HuH-7 (cell line): ENCODE results near the gene LRRC32.

Experiments
- DNase-seq: peaks from one replicate; pipeline ENCODE4 v3.0.0; 2011; ENCODE audit warnings: low spot score

The LRRC32 gene

GRCh38 chr11:76662656-76663485, 7.7 kb downstream of the LRRC32 start:
- DNase-seq = no peak

- DNase-seq = no peak
Observed at GRCh38 chr11:76661834-76662434, 8.6 kb downstream of the LRRC32 start.

GRCh38 chr11:76661306-76661751, 9.2 kb downstream of the LRRC32 start:
- DNase-seq = no peak

- DNase-seq = no peak
Observed at GRCh38 chr11:76660533-76661305, 9.8 kb downstream of the LRRC32 start.

- DNase-seq = no peak
Observed at GRCh38 chr11:76659672-76660532, 10.6 kb downstream of the LRRC32 start.

- no peak for DNase-seq
Observed at GRCh38 chr11:76658651-76659650, 11.6 kb downstream of the LRRC32 start.

DNA sequence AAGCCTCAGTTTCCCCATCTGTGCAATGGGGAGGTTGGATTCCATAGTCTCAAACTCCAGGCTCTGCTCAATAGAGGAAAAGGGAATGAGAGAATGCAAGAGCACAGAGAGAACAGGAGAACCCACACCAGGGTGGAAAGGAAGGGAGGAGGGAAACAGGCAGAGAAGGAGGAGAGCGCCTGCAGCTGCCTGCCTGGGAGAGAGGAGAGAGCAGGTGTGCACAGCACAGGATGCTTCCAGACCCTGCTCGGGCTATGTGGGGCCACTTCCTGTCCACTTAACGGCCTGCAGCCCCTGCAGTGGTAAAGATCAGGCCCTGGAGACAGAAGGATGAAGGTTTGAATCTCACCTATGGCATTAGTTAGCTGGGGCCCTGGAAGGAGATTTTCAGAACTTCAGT, 12.3 kb downstream of the LRRC32 start:
- DNase-seq = no peak

DNA sequence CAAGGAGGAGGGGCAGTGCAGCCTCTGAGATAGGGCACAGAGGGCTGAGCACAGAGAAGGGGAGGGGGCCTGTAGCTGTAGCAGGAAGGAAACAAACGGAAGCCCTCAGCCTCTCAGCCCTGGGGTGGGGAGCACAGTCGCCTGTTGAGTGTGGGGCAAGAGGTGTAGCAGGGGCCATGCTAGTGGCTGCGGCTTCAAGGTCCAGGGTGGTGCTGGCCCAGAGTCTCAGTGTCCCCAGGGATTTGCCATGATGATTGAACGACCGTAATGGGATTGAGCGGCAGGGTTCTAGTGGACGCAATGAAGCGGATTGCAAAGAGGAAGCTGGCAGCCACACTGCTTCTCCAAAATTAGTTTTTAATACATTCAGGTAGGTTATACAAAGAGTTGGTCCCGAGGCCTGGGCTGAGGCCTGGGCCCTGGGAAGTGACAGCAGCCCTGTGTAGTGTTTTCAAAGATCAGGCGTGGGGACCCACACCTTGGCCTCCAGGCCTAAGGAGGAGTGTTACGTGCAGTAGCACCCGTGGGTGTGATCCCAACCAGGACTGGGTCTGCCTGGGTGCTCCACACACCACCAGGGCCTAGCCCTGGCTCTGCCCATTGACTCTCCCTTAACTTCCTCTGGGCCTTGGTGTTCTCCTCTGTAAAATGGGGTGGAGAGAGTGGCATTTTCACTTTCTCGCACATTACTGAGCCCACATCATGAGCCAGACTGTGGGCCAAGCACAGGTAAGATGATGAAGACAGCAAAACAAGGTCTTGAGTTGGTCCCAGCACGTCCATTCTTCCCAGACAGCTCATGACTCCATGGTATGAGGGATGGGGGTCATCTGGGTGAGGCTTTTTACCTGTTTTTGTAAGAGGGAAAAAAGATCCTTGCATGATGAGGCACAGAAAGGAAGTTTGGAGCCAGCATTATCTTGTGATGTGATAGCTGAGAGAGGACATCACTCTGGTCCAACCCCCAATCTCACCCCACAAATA, 13.1 kb downstream of the LRRC32 start:
- no peak for DNase-seq

DNA sequence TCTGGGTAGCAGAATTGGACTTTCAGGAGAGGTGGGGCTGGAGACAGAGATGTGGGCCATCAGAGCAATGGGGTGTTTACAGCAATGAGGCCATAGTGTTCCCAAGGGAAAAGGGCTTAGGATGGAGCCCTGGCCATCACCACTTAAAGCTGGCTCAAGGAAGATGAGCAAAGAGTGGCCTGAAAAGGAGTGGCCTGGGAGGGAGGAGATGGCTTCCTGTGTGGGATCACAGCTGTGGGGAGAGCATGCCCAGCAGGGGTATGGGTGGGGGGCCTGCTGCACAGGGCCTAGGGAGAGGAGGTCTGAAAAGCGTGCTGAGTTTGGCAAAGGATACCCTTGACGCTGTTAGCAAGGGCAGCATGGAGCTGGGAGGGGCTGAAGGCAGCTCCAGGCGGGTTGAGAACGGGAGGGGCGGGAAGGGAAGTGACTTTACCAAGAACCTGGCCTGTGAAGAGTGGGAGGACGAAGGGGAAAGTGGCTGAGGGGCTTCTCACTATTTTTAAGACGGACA, 13.9 kb downstream of the LRRC32 start:
- no peak for DNase-seq

DNA sequence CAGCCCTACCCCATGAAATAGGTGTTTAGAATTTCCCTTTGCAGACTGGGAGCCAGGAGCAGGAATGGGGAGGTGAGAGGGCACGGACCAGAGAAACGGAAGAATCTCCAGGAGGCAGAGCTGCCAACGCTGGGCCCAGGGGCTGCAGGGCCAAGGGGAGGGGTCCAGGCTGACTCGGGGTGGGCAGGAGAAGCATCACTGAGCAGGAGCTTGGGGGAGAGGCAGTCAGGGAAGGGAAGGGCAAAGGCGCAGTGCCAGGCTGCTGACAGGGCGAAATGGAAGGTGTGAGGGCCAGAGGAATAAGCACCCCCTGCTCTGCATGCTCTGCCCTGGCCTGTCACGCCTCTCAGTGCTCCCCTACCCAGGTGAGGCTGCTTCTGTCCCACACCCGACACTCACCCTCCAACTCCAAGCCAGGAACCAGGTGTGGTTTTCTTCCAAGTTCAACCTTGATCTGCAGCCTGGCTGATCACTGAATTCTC, 14.5 kb downstream of the LRRC32 start:
- DNase-seq = no peak

DNA sequence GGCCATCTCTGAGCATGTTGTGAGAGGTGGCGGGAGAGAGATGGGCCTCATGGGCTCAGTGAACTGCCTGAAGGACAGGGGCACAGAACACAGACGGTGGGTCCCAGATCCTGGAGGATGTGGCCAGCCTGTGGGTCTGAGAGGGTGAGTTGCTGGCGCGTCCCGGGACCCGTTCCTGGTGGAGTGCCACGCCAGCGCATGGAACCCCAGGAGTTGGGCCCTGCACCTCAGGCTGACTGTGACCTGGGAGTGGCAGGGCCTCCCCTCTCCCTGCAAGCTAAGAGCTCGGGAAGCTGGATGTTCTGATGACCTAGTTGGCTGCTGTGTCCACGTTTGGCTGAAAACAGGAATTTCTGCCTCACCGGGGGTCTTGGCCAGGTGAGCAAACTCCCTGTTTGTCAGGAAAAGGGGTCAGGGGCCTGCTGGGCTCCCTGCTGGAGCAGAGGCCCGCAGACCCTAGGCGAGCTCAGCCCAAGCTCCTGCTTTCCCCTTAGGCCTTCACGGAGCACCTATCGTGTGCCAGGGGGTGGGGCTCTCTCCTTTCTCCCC, 15.0 kb downstream of the LRRC32 start:
- no peak for DNase-seq

GRCh38 chr11:76654980-76655379, 15.6 kb downstream of the LRRC32 start:
- DNase-seq = no peak

GRCh38 chr11:76654298-76654851, 16.2 kb downstream of the LRRC32 start:
- DNase-seq = no peak

DNA sequence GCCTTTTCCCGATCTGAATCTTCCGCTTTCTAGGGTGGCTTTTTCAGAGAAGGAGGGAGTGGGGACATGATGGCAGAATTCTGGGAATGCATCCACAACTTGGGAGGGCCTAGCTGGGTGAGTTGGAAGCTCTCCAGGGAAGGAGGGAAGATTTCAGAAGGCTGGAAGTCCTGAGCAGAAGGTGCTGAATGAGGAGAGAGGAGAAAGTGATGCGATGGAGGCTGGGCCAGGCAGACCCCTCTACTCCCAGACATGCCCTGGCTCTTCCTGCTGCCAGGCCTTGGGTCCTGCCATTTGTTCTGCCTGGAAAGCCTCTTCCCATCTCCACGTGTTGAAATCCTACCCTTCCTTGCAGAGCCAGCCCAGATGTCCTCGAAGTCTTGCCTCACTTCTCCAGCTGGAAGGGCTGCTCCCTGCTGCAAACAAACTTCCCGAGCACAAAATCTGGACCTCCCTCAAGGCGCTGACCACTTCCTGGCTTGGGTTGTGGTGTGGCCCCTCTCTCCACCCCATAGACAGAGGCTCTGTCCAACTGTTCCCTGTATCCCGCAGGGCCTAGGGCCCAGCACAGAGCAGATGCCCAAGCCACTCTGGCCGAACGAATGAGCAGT, 16.8 kb downstream of the LRRC32 start:
- no peak for DNase-seq

DNA sequence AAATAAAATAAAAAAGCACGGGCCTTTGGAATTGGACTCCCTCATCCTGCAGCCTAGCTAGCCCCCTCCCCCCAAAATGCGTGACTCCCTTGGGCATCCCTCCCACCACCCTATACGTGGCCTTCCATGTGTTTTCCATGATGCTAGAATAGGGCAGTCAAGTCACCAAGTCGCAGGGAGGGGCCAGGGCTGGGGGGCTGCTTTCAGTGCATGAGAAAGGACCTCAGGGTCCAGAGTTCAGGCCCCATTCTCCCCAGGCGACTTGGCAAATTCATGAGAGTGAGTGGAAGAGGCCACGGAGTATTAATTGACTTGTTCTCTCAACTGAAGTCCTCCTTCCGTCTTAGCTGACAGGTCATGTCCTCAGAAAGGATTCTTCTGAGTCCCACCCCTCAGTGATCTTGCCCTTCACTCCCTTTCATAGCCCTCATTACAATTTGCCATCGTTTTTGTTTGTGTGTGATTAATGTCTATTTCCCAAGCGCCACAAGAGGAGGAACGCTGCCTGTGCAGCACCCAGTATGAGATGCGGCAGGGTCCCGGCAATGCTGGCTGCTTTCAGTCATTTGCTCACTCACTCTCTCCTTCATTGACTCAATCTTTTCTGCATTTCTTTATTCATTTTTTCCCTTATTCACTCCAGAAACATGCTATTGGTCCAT, 17.4 kb downstream of the LRRC32 start:
- DNase-seq = no peak

DNA sequence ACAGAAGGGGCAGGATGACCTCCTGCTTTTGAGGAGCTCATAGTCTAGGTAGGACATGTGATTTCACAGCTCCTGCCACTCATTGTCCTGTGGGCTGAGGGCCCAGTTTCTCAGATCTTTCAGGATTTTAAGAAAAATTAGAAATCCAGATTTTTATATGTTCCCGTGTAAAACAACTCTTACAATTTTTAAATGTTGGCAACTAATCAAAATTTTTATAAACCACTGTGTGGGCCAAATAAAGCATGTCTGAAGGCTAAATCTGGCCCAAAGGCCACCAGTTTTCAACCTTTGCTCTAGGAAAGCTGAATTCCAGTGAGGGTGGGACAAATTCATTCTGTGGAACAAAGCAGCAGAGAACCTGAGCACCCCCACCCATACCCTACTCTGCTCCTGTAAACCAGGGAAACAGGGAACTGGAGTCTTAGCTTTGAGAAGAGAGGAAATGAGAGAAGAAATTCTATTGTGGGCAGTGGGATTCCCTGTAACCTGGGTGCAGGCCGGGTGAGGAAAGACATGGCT, 20.6 kb downstream of the LRRC32 start:
- DNase-seq = no peak

- no peak for DNase-seq
Observed at GRCh38 chr11:76649011-76649410, 21.5 kb downstream of the LRRC32 start.
